Peyer's patch (tissue), 4 donors: ENCODE measurements around the gene MYO7A.

Experiments
- POLR2A ChIP-seq, 2 donors: fragments of 450-650 bp; IDR thresholded peaks; one replicate each; pipeline ENCODE4 v1.5.1; 2017; ENCODE audit warnings: antibody characterized with exemption in 2 of 2, mild to moderate bottlenecking in 2 of 2, moderate library complexity in 2 of 2
- TF ChIP-seq, protein P1 (sequence below), 6 experiments: fragments of 450-650 bp in 4 of 6; fragments of 200-600 bp in 2 of 6; sonication (generic) in 1 of 6; IDR thresholded peaks; one replicate each; pipeline ENCODE4 v1.5.1; 2017 to 2019; ENCODE audit warnings: antibody characterized with exemption in 6 of 6, mild to moderate bottlenecking in 3 of 6, moderate library complexity in 1 of 6

DNA sequence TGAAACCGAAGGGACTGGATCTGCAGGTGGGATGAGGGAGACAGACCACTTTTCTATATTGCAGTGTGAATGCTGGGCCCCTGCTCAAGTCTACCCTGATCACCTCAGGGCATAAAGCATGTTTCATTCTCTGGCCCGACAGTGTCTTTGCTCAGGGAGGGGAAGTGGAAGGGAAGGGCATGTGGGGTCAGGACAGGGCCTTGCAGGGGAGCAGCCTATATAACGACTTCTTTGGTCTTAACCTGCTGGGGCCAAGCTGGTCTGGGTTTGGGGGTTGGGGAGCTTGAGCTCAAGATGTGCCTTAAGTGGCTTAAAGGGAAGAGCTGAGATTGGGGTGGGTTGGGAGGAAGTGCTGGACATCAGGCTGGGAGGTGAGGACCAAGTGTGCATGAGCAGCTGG is 87.1 kb downstream of the MYO7A start:
- TF ChIP-seq, protein P1, sequence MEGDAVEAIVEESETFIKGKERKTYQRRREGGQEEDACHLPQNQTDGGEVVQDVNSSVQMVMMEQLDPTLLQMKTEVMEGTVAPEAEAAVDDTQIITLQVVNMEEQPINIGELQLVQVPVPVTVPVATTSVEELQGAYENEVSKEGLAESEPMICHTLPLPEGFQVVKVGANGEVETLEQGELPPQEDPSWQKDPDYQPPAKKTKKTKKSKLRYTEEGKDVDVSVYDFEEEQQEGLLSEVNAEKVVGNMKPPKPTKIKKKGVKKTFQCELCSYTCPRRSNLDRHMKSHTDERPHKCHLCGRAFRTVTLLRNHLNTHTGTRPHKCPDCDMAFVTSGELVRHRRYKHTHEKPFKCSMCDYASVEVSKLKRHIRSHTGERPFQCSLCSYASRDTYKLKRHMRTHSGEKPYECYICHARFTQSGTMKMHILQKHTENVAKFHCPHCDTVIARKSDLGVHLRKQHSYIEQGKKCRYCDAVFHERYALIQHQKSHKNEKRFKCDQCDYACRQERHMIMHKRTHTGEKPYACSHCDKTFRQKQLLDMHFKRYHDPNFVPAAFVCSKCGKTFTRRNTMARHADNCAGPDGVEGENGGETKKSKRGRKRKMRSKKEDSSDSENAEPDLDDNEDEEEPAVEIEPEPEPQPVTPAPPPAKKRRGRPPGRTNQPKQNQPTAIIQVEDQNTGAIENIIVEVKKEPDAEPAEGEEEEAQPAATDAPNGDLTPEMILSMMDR (IDR thresholded peaks at IDR 0.05), result no peak
- TF ChIP-seq POLR2A (IDR thresholded peaks at IDR 0.05), result no peak
